Measurements from ENCODE around the gene PRMT7.

DNA sequence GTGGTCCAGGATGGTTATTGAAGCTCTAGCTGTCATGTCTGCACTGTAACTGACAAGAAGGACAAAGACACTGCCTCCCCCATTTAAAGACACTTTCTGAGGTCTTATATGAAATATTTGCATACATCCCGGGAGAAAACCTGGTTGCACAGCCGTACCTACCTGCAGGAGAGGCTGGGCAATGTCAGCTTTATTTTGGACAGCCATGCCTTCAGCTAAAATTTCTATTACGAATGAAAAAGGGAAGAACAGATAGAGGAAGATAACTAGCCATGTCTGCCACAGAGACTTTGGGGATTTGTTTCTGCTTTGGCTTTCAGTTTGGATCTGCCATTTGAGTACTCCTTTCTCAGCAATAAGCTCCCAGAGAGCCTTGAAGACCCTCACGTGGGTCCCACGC is 27.5 kb upstream of the PRMT7 start:
- TF ChIP-seq CTCF (IDR thresholded peaks at IDR 0.05; ENCODE audit: insufficient read depth, low read depth, low read length), result no peak
- TF ChIP-seq EZH2 (IDR thresholded peaks at IDR 0.05; ENCODE audit: insufficient read depth, low read length), result no peak

Measured in astrocyte (in vitro differentiated cells and primary cell).